H1 (cell line): Measurements from ENCODE around the gene MYORG.

Source experiments
- BRCA1 ChIP-seq: IDR thresholded peaks from 2 replicates; pipeline ENCODE4 v1.6.1; 2012; ENCODE audit warnings: low read depth, low read length, improper control_type of control experiment
- CEBPB ChIP-seq: IDR thresholded peaks from 2 replicates; pipeline ENCODE4 v1.6.1; 2012; ENCODE audit warnings: low read depth, low read length
- CREB1 ChIP-seq: IDR thresholded peaks from 2 replicates; pipeline ENCODE4 v1.6.1; 2012; ENCODE audit warnings: inconsistent platforms
- CTCF ChIP-seq, 3 experiments: IDR thresholded peaks; 1 replicate in 2 of 3; 2 replicates in 1 of 3; pipeline versions ENCODE4 v1.5.1 to v1.6.1; 2011; ENCODE audit warnings: low read length in 3 of 3, mild to moderate bottlenecking in 3 of 3, inconsistent platforms in 2 of 3, low read depth in 1 of 3, moderate library complexity in 1 of 3; ENCODE audit not compliant: insufficient read depth in 1 of 3; ENCODE audit errors: control extremely low read depth in 1 of 3
- EP300 ChIP-seq, 2 experiments: IDR thresholded peaks; 1 replicate in 1 of 2; 2 replicates in 1 of 2; pipeline ENCODE4 v1.6.1; 2011 to 2012; ENCODE audit warnings: low read depth in 2 of 2, low read length in 2 of 2, mild to moderate bottlenecking in 2 of 2, borderline replicate concordance in 1 of 2, inconsistent platforms in 1 of 2, moderate library complexity in 1 of 2
- EZH2 ChIP-seq: fragments of 200-600 bp; sonication (generic); IDR thresholded peaks from 2 replicates; pipeline ENCODE4 v1.7.1; 2012; ENCODE audit warnings: low read depth, mild to moderate bottlenecking, moderate library complexity, low read length, inconsistent platforms; ENCODE audit not compliant: severe bottlenecking
- JUN ChIP-seq: IDR thresholded peaks from 2 replicates; pipeline ENCODE4 v1.6.1; 2011; ENCODE audit warnings: low read depth, mild to moderate bottlenecking, improper control_type of control experiment, low read length
- POLR2A ChIP-seq, 2 experiments: IDR thresholded peaks; 1 replicate in 1 of 2; 2 replicates in 1 of 2; pipeline ENCODE4 v1.6.1; 2011; ENCODE audit warnings: low read depth in 2 of 2, low read length in 2 of 2, mild to moderate bottlenecking in 2 of 2; ENCODE audit errors: control extremely low read depth in 1 of 2
- POLR2AphosphoS5 ChIP-seq: IDR thresholded peaks from 2 replicates; pipeline ENCODE4 v1.6.1; 2011; ENCODE audit warnings: low read depth, low read length
- RFX5 ChIP-seq: IDR thresholded peaks from 2 replicates; pipeline ENCODE4 v1.6.1; 2011; ENCODE audit warnings: low read depth, low read length, improper control_type of control experiment, borderline replicate concordance
- SIN3A ChIP-seq, 2 experiments: IDR thresholded peaks in 1 of 2; conservative IDR thresholded peaks in 1 of 2; 2 replicates each; pipeline ENCODE4 v1.6.1; 2011 to 2012; ENCODE audit warnings: low read length in 2 of 2, improper control_type of control experiment in 1 of 2, low read depth in 1 of 2, mild to moderate bottlenecking in 1 of 2
- TAF1 ChIP-seq: IDR thresholded peaks from 2 replicates; pipeline ENCODE4 v1.6.1; 2011; ENCODE audit warnings: mild to moderate bottlenecking, low read depth, low read length
- YY1 ChIP-seq: IDR thresholded peaks from 2 replicates; pipeline ENCODE4 v1.6.1; 2011; ENCODE audit warnings: low read depth, mild to moderate bottlenecking, low read length

DNA sequence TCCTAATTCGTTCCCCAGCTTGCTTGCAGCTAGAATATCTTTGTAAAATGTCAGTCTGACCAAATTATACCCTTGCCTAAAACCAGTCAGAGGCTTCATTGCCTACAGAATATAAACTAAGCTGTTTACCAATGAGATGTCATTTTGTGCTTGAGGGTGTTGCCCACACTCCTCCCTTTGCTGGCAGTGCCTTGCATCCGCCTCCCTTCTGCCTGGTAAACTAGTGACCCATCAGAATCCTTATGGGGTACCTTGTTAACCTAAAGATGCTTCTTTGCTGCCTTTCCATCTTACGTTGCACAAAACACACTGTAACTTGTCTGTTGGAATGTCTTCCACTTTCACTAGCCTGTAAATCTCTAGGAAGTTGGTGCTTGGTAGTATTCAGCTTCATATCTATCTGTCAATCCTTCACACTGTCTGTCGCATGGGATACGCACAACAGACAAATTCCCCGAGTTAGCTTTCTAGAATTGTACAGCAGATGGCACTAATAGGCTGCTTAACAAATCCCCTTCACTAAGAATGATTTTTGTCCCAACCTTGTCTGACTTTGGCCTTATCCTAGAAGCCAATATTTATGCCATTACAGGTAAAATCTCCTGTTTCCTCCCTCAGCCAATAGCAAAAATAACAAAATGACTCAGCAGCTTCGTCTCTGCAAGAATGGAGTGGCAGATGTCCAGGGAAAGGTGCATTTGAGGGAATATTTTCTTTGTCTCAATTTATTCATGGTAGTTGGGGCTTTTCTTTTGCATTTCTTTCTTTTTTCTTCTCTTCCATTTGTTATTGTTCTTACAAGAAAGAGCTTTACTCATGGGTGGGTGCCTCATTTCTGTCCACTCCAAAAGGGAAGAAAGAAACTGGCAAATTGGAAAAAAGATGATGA, 44.4 kb downstream of the MYORG start:
- no peak for TF ChIP-seq POLR2A (IDR thresholded peaks at IDR 0.05; ENCODE audit: control extremely low read depth in 1 of 2, low read depth in 2 of 2, low read length in 2 of 2)
- TF ChIP-seq EZH2 = no peak
- peak in 2 of 3 experiments; percentile 41 to 43; a peak in 2 of 4 replicates for TF ChIP-seq CTCF (IDR thresholded peaks at IDR 0.05; ENCODE audit: control extremely low read depth in 1 of 3, insufficient read depth in 1 of 3, low read depth in 1 of 3, low read length in 3 of 3)
- no peak for TF ChIP-seq BRCA1
- TF ChIP-seq CEBPB = no peak
- no peak for TF ChIP-seq SIN3A (conservative IDR thresholded peaks at IDR 0.05 in 1 of 2, IDR thresholded peaks at IDR 0.05 in 1 of 2; ENCODE audit: low read depth in 1 of 2, low read length in 2 of 2)
- TF ChIP-seq YY1 = no peak
- TF ChIP-seq POLR2AphosphoS5 = no peak
- TF ChIP-seq TAF1 = no peak
- no peak for TF ChIP-seq CREB1
- TF ChIP-seq EP300 (IDR thresholded peaks at IDR 0.05; ENCODE audit: borderline replicate concordance in 1 of 2, low read depth in 2 of 2, low read length in 2 of 2) = no peak
- TF ChIP-seq JUN = no peak
- TF ChIP-seq RFX5 = no peak
